AG10803 (cell line): ENCODE measurements around the gene SBF1.
"Not testable (repeated sequence)": the region's sequence is repeated elsewhere in the genome, so short reads cannot be mapped to it uniquely, and the experiment has no call there.

Experiments used
- DNase-seq: peaks from one replicate; pipeline ENCODE4 v3.0.0; 2010; ENCODE audit warnings: low read depth
- H3K4me3 ChIP-seq: 2 replicates; pipeline ENCODE4 v1.5.1; 2011; ENCODE audit warnings: mild to moderate bottlenecking, low read length, control low read depth
- CTCF ChIP-seq: conservative IDR thresholded peaks from 2 replicates; pipeline ENCODE4 v1.5.1; 2011; ENCODE audit warnings: mild to moderate bottlenecking, low read length, control low read depth, inconsistent platforms

The SBF1 gene

GRCh38 chr22:50436841-50437341, 37.9 kb downstream of the SBF1 start:
- no peak overlapping the region for H3K4me3 ChIP-seq
- no peak for TF ChIP-seq CTCF
- DNase-seq = no peak

- no peak for TF ChIP-seq CTCF
- H3K4me3 ChIP-seq = no peak overlapping the region
- DNase-seq = no peak
Measured at GRCh38 chr22:50436015-50436830, 38.6 kb downstream of the SBF1 start.

- DNase-seq = no peak
- H3K4me3 ChIP-seq = no peak overlapping the region
- no peak for TF ChIP-seq CTCF
Measured at GRCh38 chr22:50435291-50436014, 39.4 kb downstream of the SBF1 start.

- H3K4me3 ChIP-seq = no peak overlapping the region
- DNase-seq = no peak
- TF ChIP-seq CTCF = no peak
Measured at GRCh38 chr22:50434849-50435248, 40.0 kb downstream of the SBF1 start.

- H3K4me3 ChIP-seq, DNase-seq: not testable (repeated sequence)
Measured at GRCh38 chr22:50432877-50433510, 41.8 kb downstream of the SBF1 start.

- TF ChIP-seq CTCF = no peak
- no peak for DNase-seq
Measured at GRCh38 chr22:50432131-50432876, 42.5 kb downstream of the SBF1 start.

More at GRCh38 chr22:50432131-50432876, 42.5 kb downstream of the SBF1 start:
- no peak overlapping the region for H3K4me3 ChIP-seq
